Activated gamma-delta T cell (primary cell): ENCODE results near the gene ZFP92.
"Not testable (repeated sequence)": the region's sequence is repeated elsewhere in the genome, so short reads cannot be mapped to it uniquely, and the experiment has no call there.

Source experiments
- DNase-seq: peaks from one replicate; lab custom pipeline; 2025; lab: John Stamatoyannopoulos, UW
- total RNA-seq, 2 donors: gene quantifications; one replicate each; lab custom pipeline; 2026; lab: John Stamatoyannopoulos, UW

ZFP92 gene
- 4.1 to 6.1 reads per million in 2 donors for total RNA-seq

GRCh38 chrX:153411255-153411987 is at the start of gene ZFP92:
Gene ZFP92, plus strand, starts transcription at chrX:153411472. Its CDS starts 6,851 bp downstream, at chrX:153418323.
- no peak for DNase-seq

GRCh38 chrX:153361781-153362397 is 49.4 kb upstream of the ZFP92 start:
- no peak for DNase-seq

GRCh38 chrX:153365670-153366069 is 45.6 kb upstream of the ZFP92 start:
- no peak for DNase-seq

- DNase-seq = no peak
Measured at GRCh38 chrX:153366119-153366518, 45.2 kb upstream of the ZFP92 start.

GRCh38 chrX:153366878-153367538 is 44.3 kb upstream of the ZFP92 start:
- DNase-seq = no peak

- DNase-seq = no peak
Measured at GRCh38 chrX:153370293-153371055, 40.8 kb upstream of the ZFP92 start.

GRCh38 chrX:153371256-153371655 is 40.0 kb upstream of the ZFP92 start:
- DNase-seq = no peak

- DNase-seq = no peak
Measured at GRCh38 chrX:153372949-153373348, 38.3 kb upstream of the ZFP92 start.

GRCh38 chrX:153374426-153374825 is 36.8 kb upstream of the ZFP92 start:
- DNase-seq = no peak

GRCh38 chrX:153375571-153375970 is 35.7 kb upstream of the ZFP92 start:
- no peak for DNase-seq

- no peak for DNase-seq
Measured at GRCh38 chrX:153377727-153378126, 33.5 kb upstream of the ZFP92 start.

- no peak for DNase-seq
Measured at GRCh38 chrX:153378607-153379006, 32.7 kb upstream of the ZFP92 start.

- no peak for DNase-seq
Measured at GRCh38 chrX:153379508-153379907, 31.8 kb upstream of the ZFP92 start.

GRCh38 chrX:153379971-153380581 is 31.2 kb upstream of the ZFP92 start:
- DNase-seq = no peak

GRCh38 chrX:153380691-153381090 is 30.6 kb upstream of the ZFP92 start:
- DNase-seq = no peak

GRCh38 chrX:153381684-153382532 is 29.4 kb upstream of the ZFP92 start:
- DNase-seq = no peak

GRCh38 chrX:153382563-153383482 is 28.4 kb upstream of the ZFP92 start:
- no peak for DNase-seq

GRCh38 chrX:153384390-153384789 is 26.9 kb upstream of the ZFP92 start:
- no peak for DNase-seq

- not testable (repeated sequence) for DNase-seq
Measured at GRCh38 chrX:153384973-153385372, 26.3 kb upstream of the ZFP92 start.

GRCh38 chrX:153386097-153386496 is 25.2 kb upstream of the ZFP92 start:
- DNase-seq = no peak
